HL-60/S4 (cell line): ENCODE results near the gene WASF3.

Experiments used
- in situ Hi-C: fragments of 300-500 bp; cut with MboI; formaldehyde crosslinking; loops from 2 replicates; pipeline ENCODE4 v1.14.3; 2022; ENCODE audit warnings: low sequenced_read_pairs

WASF3 gene

GRCh38 chr13:26557393-26558073, at the start of gene WASF3:
WASF3 (plus strand) TSS chr13:26557683; CDS start chr13:26642271, 84,588 bp downstream.
- in situ Hi-C loops: no loop called here

DNA sequence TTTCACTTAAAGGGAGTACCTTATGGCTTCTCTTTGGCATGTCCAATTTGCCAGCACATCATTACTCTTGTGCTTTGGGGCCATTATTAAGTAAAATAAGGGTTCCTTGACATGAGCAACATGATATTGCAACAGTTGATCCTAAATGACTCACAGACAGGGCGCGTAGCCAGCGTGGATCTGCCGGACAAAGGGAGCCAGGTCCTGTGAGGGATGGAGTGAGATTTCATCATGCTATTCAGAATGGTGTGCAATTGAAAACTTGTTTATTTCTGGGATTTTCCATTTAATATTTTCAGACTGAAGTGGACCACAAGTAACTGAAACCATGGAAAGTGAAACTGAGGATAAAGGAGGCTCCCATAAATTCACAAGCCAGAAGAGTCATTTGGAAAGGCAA, 48.6 kb upstream of the WASF3 start:
- in situ Hi-C loops: no loop called here

DNA sequence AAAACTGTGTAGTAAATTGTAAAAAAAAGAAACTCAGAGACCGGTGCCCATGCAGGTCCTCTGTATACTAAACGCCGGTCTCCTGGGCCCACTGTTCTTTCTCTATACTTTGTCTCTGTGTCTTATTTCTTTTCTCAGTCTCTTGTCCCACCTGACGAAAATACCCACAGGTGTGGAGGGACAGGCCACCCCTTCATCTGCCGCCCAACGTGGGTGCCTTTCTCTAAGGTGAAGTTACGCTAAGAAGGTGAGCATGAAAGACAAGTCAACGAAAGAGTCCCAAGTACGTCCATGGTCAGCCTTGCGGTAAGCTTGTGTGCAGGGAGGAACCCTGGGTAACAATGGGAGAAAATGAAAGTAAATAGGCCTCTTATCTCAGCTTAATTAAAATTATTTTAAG, 48.0 kb upstream of the WASF3 start:
- in situ Hi-C loops: no loop called here

- in situ Hi-C loops: no loop called here
These were observed 43.6 kb upstream of the WASF3 start for GRCh38 chr13:26513931-26514330.

DNA sequence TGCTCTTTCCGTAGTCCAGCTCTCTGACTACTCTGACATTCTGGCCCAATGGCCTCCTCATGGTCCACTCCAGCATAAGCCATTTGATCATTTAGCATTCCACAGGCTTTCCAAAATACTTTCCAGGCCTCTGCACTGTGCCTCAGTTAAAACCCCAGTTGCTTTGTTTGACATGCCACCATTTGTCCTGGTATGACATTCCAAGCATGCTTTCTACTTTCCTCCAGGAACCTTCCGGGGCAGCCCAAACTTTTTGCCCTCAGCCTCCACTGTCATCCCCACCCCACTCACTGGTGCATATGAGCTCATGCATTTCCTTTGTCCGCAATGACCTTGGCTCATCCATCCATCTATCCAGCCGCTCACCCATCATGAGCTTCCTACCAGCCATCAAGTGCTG, 41.8 kb upstream of the WASF3 start:
- in situ Hi-C loops: no loop called here

DNA sequence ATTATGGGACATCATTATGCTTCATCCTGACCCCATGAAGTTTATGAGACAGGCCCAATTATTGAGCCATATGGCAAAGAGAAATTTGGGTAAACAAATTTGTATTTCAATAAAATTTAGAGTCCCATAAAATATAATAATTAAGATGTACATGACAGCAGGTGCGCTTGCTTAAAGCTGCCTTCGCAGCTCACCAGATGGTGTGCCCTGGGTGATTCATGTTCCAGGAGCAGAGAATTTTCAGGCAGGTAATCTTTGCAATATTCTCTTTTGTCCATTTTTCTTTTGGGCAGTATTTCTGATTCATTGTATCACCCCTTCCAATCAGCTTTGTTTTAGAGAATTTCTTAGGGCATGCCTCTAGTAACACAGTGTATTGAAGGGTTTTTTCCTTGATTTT, 39.5 kb upstream of the WASF3 start:
- in situ Hi-C loops: no loop called here

DNA sequence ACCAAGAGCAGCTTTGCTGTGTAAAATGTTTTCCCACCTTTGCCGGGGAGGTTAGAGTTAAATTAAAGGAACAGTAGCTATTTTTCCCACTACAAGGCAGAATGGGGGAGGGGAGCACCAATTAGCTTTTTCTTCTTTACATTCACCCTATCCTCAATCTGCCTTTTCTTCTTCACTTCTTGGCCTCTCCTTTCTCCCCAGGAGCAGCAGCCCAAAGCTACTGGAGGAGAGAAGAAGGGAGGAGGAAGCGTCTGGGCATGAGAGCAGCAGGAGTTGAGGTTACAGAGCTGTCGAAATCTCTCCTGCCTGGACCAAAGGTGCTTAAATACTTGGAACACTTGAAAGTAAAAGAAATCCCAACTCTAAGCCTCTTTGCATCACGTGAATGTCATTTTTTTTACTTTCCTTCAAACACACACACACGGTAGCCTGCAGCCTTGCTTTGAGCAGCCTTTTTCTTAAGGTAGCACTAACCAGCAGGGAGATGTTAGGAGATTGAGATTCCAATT, 39.0 kb upstream of the WASF3 start:
- in situ Hi-C loops: no loop called here

GRCh38 chr13:26522571-26522970, 34.9 kb upstream of the WASF3 start:
- in situ Hi-C loops: no loop called here

DNA sequence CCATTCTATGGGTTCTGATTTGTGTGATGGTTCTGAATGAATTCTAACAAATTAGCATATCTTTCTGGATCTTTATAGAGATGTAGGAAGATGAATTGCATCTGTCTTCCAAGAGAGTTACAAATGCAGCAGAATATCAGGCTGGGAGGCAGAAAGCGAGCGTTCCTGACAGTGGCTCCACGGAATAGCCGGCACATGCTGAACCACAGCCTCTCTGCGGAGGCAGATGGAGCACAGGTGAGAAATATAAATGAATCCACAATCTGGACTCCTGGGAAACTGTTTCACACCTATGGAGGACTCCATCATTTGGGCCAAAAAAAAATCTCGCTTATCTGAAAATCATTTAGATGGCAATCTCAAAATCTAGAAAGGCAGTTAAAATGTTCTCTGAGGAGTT, 34.5 kb upstream of the WASF3 start:
- in situ Hi-C loops: no loop called here

- in situ Hi-C loops: no loop called here
These were observed 32.0 kb upstream of the WASF3 start for GRCh38 chr13:26525528-26525927.

DNA sequence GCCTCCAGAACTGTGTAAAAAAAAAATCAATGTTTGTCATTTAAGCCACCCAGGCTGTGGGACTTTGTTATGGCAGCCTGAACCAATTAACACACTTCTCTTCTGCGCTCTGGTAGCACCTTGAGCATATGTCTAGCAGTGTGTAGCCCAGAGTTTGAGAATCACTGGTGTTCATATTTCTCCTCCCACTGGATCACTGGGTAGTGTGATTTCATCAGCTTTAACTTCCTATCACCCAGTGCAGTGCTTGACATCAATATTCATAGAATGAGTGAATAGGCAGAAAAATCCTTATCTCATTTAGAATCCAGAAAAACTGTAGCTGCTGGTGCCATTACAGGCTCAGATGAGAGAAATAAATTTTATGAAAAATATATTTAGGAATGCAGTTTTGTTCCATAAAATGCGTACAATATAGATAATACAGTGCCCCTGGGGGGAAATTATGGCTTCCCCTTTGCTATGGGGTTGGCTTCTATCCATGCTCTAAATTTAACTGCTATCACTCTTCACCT, 30.7 kb upstream of the WASF3 start:
- in situ Hi-C loops: no loop called here

DNA sequence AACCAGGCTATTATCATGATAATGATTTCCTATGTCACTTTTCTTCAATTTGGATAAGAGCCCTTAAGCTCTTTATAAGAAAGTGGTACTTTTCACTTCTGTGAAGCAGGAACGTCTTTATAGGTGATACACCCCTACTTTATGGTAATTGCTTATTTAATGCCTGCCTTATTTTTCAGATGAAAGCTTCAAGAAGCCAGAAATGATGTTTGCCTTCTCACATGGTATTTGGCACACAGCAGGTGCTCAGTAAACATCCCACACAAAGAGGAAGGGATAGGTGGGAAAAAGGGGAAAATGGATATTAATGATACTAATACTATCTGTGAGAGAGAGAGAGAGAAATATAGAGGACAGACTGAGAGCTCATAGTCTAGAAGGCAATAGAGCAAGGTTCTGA, 29.0 kb upstream of the WASF3 start:
- in situ Hi-C loops: no loop called here

- in situ Hi-C loops: no loop called here
These were observed 28.0 kb upstream of the WASF3 start for GRCh38 chr13:26529441-26529840.

DNA sequence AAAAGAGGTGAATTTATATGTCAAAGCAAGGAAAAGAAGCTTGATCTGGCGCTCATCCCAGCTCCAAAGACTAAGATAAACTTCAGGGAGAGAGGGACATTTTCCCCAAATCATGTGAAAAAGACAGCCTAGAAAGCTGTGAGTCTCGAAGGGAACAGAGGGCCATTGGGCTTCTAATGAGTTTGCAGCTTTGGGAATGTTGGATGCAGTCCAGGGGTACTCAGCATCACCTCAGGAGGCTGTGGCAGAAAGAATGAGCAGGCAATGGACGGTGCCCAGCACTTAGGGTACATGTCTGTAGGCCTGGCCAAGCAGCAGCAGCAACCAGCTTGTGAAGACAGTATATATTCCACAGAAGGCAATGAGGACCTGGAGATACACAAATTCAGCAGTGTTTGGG, 25.7 kb upstream of the WASF3 start:
- in situ Hi-C loops: no loop called here

DNA sequence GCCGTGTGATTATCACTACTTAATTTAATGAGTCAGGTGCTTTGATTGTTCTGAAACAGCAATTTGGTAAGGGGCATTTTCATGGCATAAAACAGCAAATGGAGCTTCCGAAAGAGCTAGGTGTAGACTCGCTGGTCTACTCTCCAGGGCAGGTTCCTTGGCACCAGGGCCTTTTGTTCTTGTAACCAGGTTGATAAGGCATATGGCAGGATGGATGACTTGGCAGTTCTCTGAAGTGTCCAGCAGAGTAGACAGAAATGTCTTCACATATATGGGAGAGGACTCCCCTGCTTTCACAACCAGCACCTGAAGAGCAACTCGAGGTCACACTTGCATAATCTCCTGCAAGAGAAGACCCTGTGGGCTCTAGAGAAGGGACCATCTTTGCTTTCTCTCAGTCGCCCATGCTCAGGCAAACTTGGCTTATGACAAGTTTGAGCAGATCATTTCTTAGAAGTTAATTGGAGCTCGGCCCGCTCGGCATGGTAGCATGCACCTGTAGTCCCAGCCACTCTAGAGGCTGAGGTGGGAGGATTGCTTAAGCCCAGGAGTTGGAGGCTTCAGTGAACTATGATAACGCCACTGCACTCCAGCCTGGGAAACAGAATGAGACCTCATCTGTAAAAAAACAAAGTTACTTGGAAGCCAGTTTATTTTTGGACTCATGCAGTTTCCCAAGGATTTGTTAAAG, 23.3 kb upstream of the WASF3 start:
- in situ Hi-C loops: no loop called here

DNA sequence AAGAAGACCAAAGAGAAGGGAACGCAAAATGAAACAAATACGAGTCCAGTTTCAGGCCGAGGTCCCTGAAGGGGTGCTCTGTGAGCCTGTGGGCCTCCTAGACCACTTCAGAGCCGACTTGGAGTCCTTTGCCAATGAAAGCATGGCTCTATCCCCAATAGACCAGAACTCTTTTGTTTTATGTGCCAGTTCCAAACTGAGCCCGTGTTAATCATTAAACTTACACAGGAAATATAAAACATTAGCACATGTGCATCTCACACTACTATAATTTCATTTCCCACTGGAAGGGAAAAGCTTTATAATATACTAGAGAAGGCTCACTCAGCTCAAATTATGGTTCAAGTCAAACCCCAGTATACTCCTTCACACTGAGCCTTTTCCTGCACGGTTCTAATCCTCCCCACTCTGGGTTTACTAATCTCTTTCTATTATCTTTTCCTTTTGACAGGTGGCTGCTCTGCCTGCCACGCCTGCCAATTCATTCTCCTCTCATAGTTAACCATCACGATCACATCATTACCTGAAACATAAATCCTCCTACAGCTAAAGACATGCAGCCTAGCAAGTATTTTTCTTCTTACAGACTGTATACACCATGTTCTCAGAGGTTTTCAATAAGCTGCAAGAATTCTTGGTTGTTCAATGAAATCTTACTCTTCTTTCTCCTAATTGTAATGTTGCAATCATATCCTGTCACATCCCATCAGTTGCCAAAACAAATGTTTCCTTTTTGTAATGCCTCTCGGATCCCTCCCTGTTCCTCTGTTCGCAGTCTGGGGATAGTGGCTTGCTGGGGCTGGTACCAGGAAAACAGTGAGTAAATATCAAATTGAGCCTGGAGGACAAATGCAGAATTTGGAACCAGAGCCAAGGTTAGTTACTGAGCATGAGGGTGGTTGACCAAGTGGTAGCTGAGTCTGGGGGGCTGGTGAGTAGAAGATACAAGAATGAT, 18.8 kb upstream of the WASF3 start:
- in situ Hi-C loops: no loop called here

DNA sequence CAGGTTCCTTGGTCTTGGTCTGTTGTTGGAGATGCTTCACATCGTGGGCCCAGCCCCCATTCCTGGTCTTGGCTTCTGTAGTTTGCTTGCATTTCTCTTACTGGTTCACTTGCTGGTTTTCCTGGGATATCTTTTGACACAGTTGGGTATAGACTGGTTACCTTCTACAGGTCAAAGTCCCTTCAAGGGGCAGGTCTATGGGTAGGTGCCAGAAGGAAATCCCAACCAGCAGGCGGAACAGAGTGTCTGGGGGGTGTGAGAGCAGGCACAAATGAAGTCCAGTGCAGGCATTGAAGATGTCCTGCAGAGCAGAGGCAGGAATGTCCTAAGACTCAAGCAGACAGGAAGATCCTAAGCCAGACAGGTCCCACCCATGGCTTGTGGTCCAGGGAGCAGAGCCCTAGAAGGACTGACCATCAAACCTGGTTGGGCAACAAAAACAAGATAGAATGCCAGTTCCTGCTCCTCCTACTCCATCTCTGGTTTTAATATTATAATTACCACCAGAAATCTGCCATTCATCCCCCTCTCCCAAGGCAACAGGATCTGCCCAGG, 17.7 kb upstream of the WASF3 start:
- in situ Hi-C loops: no loop called here

DNA sequence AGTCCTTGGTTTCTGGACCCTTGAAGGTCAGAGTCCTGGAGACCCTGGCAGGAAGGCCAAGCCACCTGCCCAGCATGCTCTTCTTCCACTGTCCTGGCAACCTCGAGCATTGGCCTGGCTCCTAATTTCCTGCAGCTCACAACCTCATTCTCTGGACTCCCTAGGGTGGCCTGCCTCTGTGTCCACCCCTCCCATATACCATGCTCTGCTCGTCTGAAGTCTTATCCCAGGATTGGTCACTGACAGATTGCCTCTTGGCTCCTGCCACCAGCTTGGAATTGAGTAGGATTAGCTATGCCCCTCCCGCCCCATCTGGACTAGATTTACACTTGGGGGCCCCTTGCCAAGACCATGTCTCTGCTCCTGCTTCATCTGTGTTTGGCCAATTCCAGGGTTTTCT, 17.1 kb upstream of the WASF3 start:
- in situ Hi-C loops: no loop called here

GRCh38 chr13:26541041-26541440, 16.4 kb upstream of the WASF3 start:
- in situ Hi-C loops: no loop called here

DNA sequence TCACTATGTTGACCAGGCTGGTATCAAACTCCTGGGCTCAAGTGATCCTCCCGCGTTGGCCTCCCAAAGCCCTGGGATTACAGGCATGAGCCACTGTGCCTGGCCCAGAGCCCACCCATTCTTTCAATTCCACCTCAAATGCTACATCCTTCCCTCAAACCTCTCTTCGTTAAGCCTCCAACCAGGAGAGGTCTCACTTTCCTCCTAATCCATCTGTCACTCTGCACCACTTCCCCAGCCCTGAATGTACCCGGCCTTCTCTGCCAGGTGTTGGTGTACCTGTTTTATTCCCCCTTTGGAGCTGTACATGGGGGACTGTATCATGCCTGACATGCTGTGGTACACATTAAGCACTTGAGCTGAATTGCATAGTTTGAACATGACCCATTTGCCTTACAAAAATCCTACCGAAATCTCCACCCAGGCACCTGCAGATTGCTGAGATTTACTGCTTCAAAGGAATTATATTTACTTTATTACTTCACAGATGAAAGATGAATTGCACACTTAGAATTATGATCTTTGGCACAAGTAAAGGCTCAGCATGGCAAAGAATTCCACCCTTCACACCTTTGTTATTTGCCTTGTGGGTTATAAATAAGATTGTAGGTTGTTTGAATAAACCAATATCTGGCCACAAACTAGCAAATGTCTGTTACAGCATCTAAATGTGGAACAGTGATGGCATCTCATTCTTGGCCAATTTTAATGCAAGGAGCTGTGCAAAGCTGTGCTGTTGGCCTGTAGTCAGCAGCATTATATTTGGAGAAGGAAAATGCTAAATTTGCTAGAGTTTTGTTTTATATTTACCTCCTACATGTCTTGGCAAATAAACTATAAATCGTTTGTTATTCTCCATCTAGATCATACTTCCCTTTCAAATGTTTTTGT, 15.6 kb upstream of the WASF3 start:
- in situ Hi-C loops: no loop called here
